Activated T-cell treated with anti-CD3 and anti-CD28 coated beads, Interleukin-2, amount 50 U/mL, for 48 hours (primary cell): ENCODE results near the gene HSPB9.
A peak's percentile ranks its signal among the peaks of the same experiment; 100 is the strongest.

ENCODE experiments used
- DNase-seq, 2 experiments: peaks; one replicate each; pipeline ENCODE4 v3.0.0-alpha.2; 2020

Gene HSPB9

GRCh38 chr17:42101513-42102292, 20.9 kb upstream of the HSPB9 start:
- peak; percentile 90 to 91 for DNase-seq

GRCh38 chr17:42103221-42103954, 19.2 kb upstream of the HSPB9 start:
- DNase-seq: no peak

- DNase-seq: no peak
These were observed 18.3 kb upstream of the HSPB9 start for GRCh38 chr17:42104264-42104663.

GRCh38 chr17:42106009-42106408, 16.6 kb upstream of the HSPB9 start:
- DNase-seq: no peak

- no peak for DNase-seq
These were observed 15.5 kb upstream of the HSPB9 start for GRCh38 chr17:42107124-42107523.

GRCh38 chr17:42107597-42108576, 14.7 kb upstream of the HSPB9 start:
- DNase-seq: peak; percentile 99

GRCh38 chr17:42109086-42109485, 13.5 kb upstream of the HSPB9 start:
- DNase-seq: no peak

- no peak for DNase-seq
These were observed 12.0 kb upstream of the HSPB9 start for GRCh38 chr17:42110301-42111264.

GRCh38 chr17:42111265-42111636, 11.4 kb upstream of the HSPB9 start:
- DNase-seq: no peak

- DNase-seq: peak in 1 of 2 experiments; percentile 46
These were observed 10.6 kb upstream of the HSPB9 start for GRCh38 chr17:42111871-42112551.

- DNase-seq: peak; percentile 77 to 83
These were observed 9.9 kb upstream of the HSPB9 start, which contains the start of gene DHX58 for GRCh38 chr17:42112552-42113176. Gene DHX58 (minus strand): TSS chr17:42112714. CDS start chr17:42111892, 822 bp downstream.

GRCh38 chr17:42113293-42114069, 9.1 kb upstream of the HSPB9 start:
- DNase-seq: no peak

- DNase-seq: no peak
These were observed 8.5 kb upstream of the HSPB9 start for GRCh38 chr17:42114118-42114517.

GRCh38 chr17:42116705-42117396, 5.8 kb upstream of the HSPB9 start:
- DNase-seq: peak; percentile 87 to 88

- DNase-seq: no peak
These were observed 5.0 kb upstream of the HSPB9 start for GRCh38 chr17:42117397-42118125.

- DNase-seq: no peak
These were observed 4.5 kb upstream of the HSPB9 start for GRCh38 chr17:42118126-42118510.

GRCh38 chr17:42118545-42118944, 4.1 kb upstream of the HSPB9 start:
- peak; percentile 63 to 68 for DNase-seq

GRCh38 chr17:42119301-42119700, 3.3 kb upstream of the HSPB9 start:
- DNase-seq: no peak
